Liver (tissue), 9 donors: ENCODE results near the gene KLHL42. TPM values are rescaled to one million over a fixed set of nuclear protein-coding genes. Genes with fewer than 3 reads are reported as not detected.

ENCODE experiments used
- DNase-seq: peaks from one replicate; pipeline ENCODE4 v3.0.0-alpha.2; 2017; ENCODE audit warnings: low spot score
- H3K27ac ChIP-seq, 2 donors: one replicate each; pipeline ENCODE4 v1.7.0; 2013; ENCODE audit warnings: inconsistent platforms in 2 of 2, low read length in 2 of 2, control low read depth in 1 of 2, low read depth in 1 of 2, mild to moderate bottlenecking in 1 of 2
- H3K27me3 ChIP-seq, 4 donors: one replicate each; pipeline versions ENCODE4 v1.6.1 to v1.7.0; 2013; ENCODE audit warnings: low read length in 3 of 4, inconsistent platforms in 1 of 4, mild to moderate bottlenecking in 1 of 4, moderate library complexity in 1 of 4; ENCODE audit not compliant: control insufficient read depth in 4 of 4, insufficient read depth in 4 of 4
- H3K36me3 ChIP-seq, 4 donors: one replicate each; pipeline versions ENCODE4 v1.6.1 to v1.7.0; 2013; ENCODE audit warnings: low read length in 3 of 4, mild to moderate bottlenecking in 3 of 4, low read depth in 1 of 4, moderate library complexity in 1 of 4; ENCODE audit not compliant: control insufficient read depth in 4 of 4, insufficient read depth in 3 of 4
- H3K4me1 ChIP-seq, 4 donors: one replicate each; pipeline versions ENCODE4 v1.6.1 to v1.7.0; 2013; ENCODE audit warnings: low read length in 3 of 4, mild to moderate bottlenecking in 3 of 4, moderate library complexity in 1 of 4; ENCODE audit not compliant: control insufficient read depth in 4 of 4, insufficient read depth in 4 of 4
- H3K4me3 ChIP-seq, 3 donors: one replicate each; pipeline versions ENCODE4 v1.6.1 to v1.7.0; 2013; ENCODE audit warnings: low read length in 3 of 3, control low read depth in 1 of 3, low read depth in 1 of 3, mild to moderate bottlenecking in 1 of 3
- H3K9ac ChIP-seq, 2 donors: one replicate each; pipeline ENCODE4 v1.7.0; 2013; ENCODE audit warnings: low read length in 2 of 2, mild to moderate bottlenecking in 2 of 2, moderate library complexity in 2 of 2, control low read depth in 1 of 2, low read depth in 1 of 2
- H3K9me3 ChIP-seq, 4 donors: one replicate each; pipeline versions ENCODE4 v1.6.1 to v1.7.0; 2013; ENCODE audit warnings: low read length in 3 of 4; ENCODE audit not compliant: control insufficient read depth in 4 of 4
- ATF3 ChIP-seq: IDR thresholded peaks from 2 replicates; pipeline ENCODE4 v1.6.1; 2016; ENCODE audit warnings: antibody characterized with exemption
- EGR1 ChIP-seq, 2 donors: IDR thresholded peaks; 2 replicates each; pipeline ENCODE4 v1.6.1; 2016 to 2018; ENCODE audit warnings: antibody characterized with exemption in 2 of 2, low read depth in 2 of 2
- FOXA1 ChIP-seq: IDR thresholded peaks from 2 replicates; pipeline ENCODE4 v1.6.1; 2016; ENCODE audit warnings: antibody characterized with exemption
- FOXA2 ChIP-seq: IDR thresholded peaks from 2 replicates; pipeline ENCODE4 v1.6.1; 2016; ENCODE audit warnings: antibody characterized with exemption
- GABPA ChIP-seq, 2 donors: IDR thresholded peaks in 1 of 2; conservative IDR thresholded peaks in 1 of 2; 2 replicates each; pipeline ENCODE4 v1.6.1; 2016; ENCODE audit warnings: antibody characterized with exemption in 2 of 2, mild to moderate bottlenecking in 1 of 2, moderate library complexity in 1 of 2
- HNF4A ChIP-seq, 2 donors: conservative IDR thresholded peaks; 2 replicates each; pipeline ENCODE4 v1.6.1; 2016; ENCODE audit warnings: antibody characterized with exemption in 2 of 2, mild to moderate bottlenecking in 2 of 2
- HNF4G ChIP-seq: IDR thresholded peaks from 2 replicates; pipeline ENCODE4 v1.6.1; 2016; ENCODE audit warnings: antibody characterized with exemption
- JUND ChIP-seq, 2 donors: IDR thresholded peaks; 2 replicates each; pipeline ENCODE4 v1.6.1; 2016; ENCODE audit warnings: antibody characterized with exemption in 2 of 2
- MAX ChIP-seq: IDR thresholded peaks from 2 replicates; pipeline ENCODE4 v1.6.1; 2016; ENCODE audit warnings: antibody characterized with exemption
- NR2F2 ChIP-seq: IDR thresholded peaks from 2 replicates; pipeline ENCODE4 v1.6.1; 2016; ENCODE audit warnings: antibody characterized with exemption
- RAD21 ChIP-seq, 2 donors: IDR thresholded peaks; 2 replicates each; pipeline ENCODE4 v1.6.1; 2016; ENCODE audit warnings: antibody characterized with exemption in 2 of 2, mild to moderate bottlenecking in 2 of 2
- REST ChIP-seq: IDR thresholded peaks from 2 replicates; pipeline ENCODE4 v1.6.1; 2016; ENCODE audit warnings: antibody characterized with exemption, mild to moderate bottlenecking
- RXRA ChIP-seq, 2 donors: IDR thresholded peaks; 2 replicates each; pipeline ENCODE4 v1.6.1; 2017 to 2018; ENCODE audit warnings: antibody characterized with exemption in 2 of 2, mild to moderate bottlenecking in 1 of 2
- SP1 ChIP-seq: IDR thresholded peaks from 2 replicates; pipeline ENCODE4 v1.6.1; 2018; ENCODE audit warnings: antibody characterized with exemption, mild to moderate bottlenecking
- TAF1 ChIP-seq: conservative IDR thresholded peaks from 2 replicates; pipeline ENCODE4 v1.6.1; 2016; ENCODE audit warnings: antibody characterized with exemption, mild to moderate bottlenecking
- YY1 ChIP-seq: IDR thresholded peaks from 2 replicates; pipeline ENCODE4 v1.6.1; 2016; ENCODE audit warnings: antibody characterized with exemption, mild to moderate bottlenecking
- WGBS: extraction: QIAGEN DNeasy Blood & Tissue Kit; methylation state at CpG from one replicate; pipeline ENCODE4 v1.1.7; 2013; 5-methylcytosine and 5-hydroxymethylcytosine counted together
- polyA plus RNA-seq, 2 donors: library from polyadenylated mRNA; stranded (reverse) in 1 of 2; unstranded in 1 of 2; fragments of 200-250 nt in 1 of 2; fragments of >200 nt in 1 of 2; fragmentation: Nextera tagmentation in 1 of 2; extraction: Ambion mirVana in 1 of 2; gene quantifications; one replicate each; pipeline versions ENCODE4 v1.2.1 to v1.2.3, GENCODE V29; 2013 to 2015
- total RNA-seq, 2 donors: library from RNA; depleted of rRNA; stranded (reverse); fragments of >200 nt; gene quantifications; one replicate each; pipeline ENCODE4 v1.2.3, GENCODE V29; 2014
- donor health status: healthy.
- donor health status: healthy.
- donor health status: healthy.
- donor health status: healthy.
- donor health status: healthy.

KLHL42 gene
- total and polyA plus RNA-seq, 4 donors = 3.6 to 13.4 (median 6.4) TPM

GRCh38 chr12:27805238-27805637 lies 25.2 kb downstream of the KLHL42 start (continued):
- TF ChIP-seq REST = no peak
- TF ChIP-seq TAF1 = no peak
- no peak for TF ChIP-seq ATF3
- no peak for TF ChIP-seq EGR1 (IDR thresholded peaks at IDR 0.05; ENCODE audit: low read depth in 2 of 2)
- no peak for TF ChIP-seq FOXA2
- TF ChIP-seq SP1 = no peak
- TF ChIP-seq HNF4A (conservative IDR thresholded peaks at IDR 0.05) = no peak
- no peak for TF ChIP-seq RXRA (IDR thresholded peaks at IDR 0.05)
- TF ChIP-seq HNF4G = no peak
- TF ChIP-seq RAD21 (IDR thresholded peaks at IDR 0.05) = no peak
- no peak for TF ChIP-seq YY1

GRCh38 chr12:27806259-27806658 lies 26.2 kb downstream of the KLHL42 start:
- H3K27me3 ChIP-seq = no peaks in the 10 kb centered on the region
- 97% methylated on average over 4 of the region's 4 CpGs for WGBS
- no peak for DNase-seq

GRCh38 chr12:27807063-27807703 lies 27.1 kb downstream of the KLHL42 start:
- no peak overlapping the region for H3K27ac ChIP-seq
- no peak overlapping the region for H3K4me3 ChIP-seq
- no peaks in the 10 kb centered on the region for H3K27me3 ChIP-seq
- WGBS = 67% methylated on average over 8 of the region's 8 CpGs
- H3K36me3 ChIP-seq = no peaks in the 10 kb centered on the region
- no peaks in the 10 kb centered on the region for H3K9me3 ChIP-seq
- H3K9ac ChIP-seq = no peak overlapping the region
- TF ChIP-seq ATF3 (no peak), RAD21 (IDR thresholded peaks at IDR 0.05) (no peak), NR2F2 (no peak), MAX (no peak), FOXA1 (no peak), HNF4G (no peak), EGR1 (IDR thresholded peaks at IDR 0.05; ENCODE audit: low read depth in 2 of 2) (no peak), JUND (IDR thresholded peaks at IDR 0.05) (no peak), GABPA (IDR thresholded peaks at IDR 0.05 in 1 of 2, conservative IDR thresholded peaks at IDR 0.05 in 1 of 2) (no peak), RXRA (IDR thresholded peaks at IDR 0.05) (no peak), SP1 (no peak), HNF4A (conservative IDR thresholded peaks at IDR 0.05) (no peak)
- H3K4me1 ChIP-seq = no peaks in the 10 kb centered on the region
- DNase-seq = no peak

More at GRCh38 chr12:27806259-27806658, 26.2 kb downstream of the KLHL42 start:
- Histone ChIP-seq H3K9ac (no peak overlapping the region), H3K27ac (no peak overlapping the region), H3K4me3 (no peak overlapping the region), H3K36me3 (no peaks in the 10 kb centered on the region), H3K4me1 (no peaks in the 10 kb centered on the region), H3K9me3 (no peaks in the 10 kb centered on the region)
- TF ChIP-seq NR2F2 (no peak), ATF3 (no peak), SP1 (no peak), HNF4A (conservative IDR thresholded peaks at IDR 0.05) (no peak), FOXA2 (no peak)
